Erythroblast (primary cell): ENCODE data around the gene ESYT2.

Experiments
- GATA1 ChIP-seq: IDR thresholded peaks from 2 replicates; pipeline ENCODE4 v1.6.1; 2011; ENCODE audit warnings: low read depth, mild to moderate bottlenecking, control low read depth, low read length, moderate library complexity
- POLR2A ChIP-seq: IDR thresholded peaks from 2 replicates; pipeline ENCODE4 v1.6.1; 2011; ENCODE audit warnings: mild to moderate bottlenecking, low read length

- no peak for TF ChIP-seq POLR2A
- TF ChIP-seq GATA1, result no peak
These were observed 30.6 kb downstream of the ESYT2 start for GRCh38 chr7:158798741-158799140.
